ENCODE measurements around the gene FBF1.

GRCh38 chr17:75894049-75894733 lies 46.7 kb downstream of the FBF1 start:
- TF ChIP-seq CTCF (optimal IDR thresholded peaks at IDR 0.05 in 1 of 3, IDR thresholded peaks at IDR 0.05 in 1 of 3, conservative IDR thresholded peaks at IDR 0.05 in 1 of 3; ENCODE audit: extremely low read depth in 1 of 3, insufficient read depth in 2 of 3, low read length in 3 of 3) (no peak), EZH2 (IDR thresholded peaks at IDR 0.05; ENCODE audit: low read length) (no peak)

All from keratinocyte (primary cell).